GM21737 (cell line): ENCODE results near the gene MGAT5B.

Source experiments
- ATAC-seq: cut with Tn5 transposase; IDR thresholded peaks from one replicate; pipeline ENCODE4 v1.9.1; 2021; ENCODE audit warnings: mild to moderate bottlenecking, moderate library complexity; ENCODE audit not compliant: unreplicated experiment

Gene MGAT5B

GRCh38 chr17:76924345-76925342, 56.4 kb downstream of the MGAT5B start:
- no peak for ATAC-seq

DNA sequence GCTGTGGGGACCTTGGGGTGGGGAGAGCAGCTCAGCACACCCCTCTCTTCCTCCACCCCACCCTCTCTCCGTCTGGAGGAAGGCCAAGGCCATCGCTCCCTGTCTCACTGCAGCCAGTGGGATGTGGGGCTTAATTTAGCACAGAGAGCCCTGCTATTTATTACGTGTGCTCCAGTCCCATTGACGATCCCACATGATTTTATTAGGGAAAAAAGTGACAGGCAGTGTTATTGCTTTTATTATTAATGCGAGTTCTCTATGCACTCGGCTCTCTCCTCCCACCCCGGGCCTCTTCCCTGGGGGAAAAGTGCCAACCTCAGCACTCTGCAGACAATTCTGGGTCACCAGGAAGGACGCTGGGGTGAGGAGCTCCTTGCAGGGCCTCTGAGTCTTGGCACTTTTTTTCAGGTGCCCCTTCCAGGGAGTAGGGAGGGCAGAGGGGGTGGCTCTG, 57.3 kb downstream of the MGAT5B start:
- ATAC-seq = no peak

- ATAC-seq = no peak
Measured at GRCh38 chr17:76926237-76926866, 58.1 kb downstream of the MGAT5B start.

DNA sequence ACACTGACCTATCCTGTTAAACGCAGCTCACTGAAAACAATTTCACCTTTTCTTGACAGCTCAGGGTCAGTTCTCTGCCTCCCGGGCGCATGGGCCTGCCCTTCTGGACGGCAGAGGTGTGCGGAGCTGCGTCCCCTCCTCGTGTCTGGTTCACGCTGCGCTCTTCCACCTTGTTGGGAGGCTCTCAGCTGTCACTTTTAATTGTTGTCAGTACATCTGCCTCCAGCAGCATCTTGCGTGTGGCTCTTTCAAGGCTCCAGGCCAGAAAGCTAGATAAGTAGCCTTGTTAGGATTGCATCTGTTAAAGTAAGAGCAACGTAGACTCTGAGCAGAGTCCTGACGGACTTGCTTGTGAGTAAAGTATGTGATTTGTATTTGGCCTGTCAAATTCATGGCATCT, 59.4 kb downstream of the MGAT5B start:
- ATAC-seq = no peak

DNA sequence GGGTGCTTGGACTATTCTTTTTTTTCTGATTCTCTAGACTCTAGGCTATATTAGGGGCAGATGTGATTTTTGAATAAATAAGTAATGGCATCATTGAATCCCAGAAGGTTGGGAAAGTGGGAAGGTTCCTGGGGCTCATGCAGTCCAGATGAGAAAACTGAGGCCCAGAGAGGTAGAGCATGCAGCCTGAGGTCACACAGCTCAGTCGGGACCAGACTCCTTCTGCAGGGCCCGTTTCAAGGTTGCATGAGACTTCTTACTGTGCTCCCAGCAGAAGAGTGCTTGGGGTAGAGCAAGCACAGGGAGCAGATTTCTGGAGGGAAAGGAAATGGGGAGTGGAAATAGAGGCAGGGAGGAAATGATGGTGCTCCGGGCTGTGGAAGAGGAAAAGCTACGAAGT, 59.8 kb downstream of the MGAT5B start:
- no peak for ATAC-seq

- ATAC-seq = no peak
Measured at GRCh38 chr17:76929148-76929547, 60.9 kb downstream of the MGAT5B start.

DNA sequence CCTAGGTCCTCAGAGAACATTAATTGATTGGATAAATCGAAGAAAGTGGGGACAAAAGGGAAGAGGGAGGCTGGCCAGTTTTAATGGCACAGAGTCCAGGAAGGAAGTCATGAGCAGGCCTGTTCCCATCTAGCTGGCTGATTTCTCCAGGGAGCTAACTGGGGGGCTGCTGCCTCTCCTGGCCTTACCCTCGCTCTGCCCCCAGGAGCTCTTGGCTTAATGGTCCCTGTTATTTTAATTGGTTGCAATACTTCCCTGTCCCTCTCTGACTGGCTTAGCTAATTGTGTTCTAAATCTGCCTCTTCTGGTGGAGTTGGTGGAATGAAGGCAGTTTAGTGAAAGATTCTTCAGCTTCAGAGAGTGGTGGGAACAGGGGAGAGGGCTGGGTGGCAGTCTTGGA, 61.4 kb downstream of the MGAT5B start:
- ATAC-seq = no peak

- ATAC-seq = no peak
Measured at GRCh38 chr17:76930107-76930506, 61.9 kb downstream of the MGAT5B start.

GRCh38 chr17:76932402-76933333, 64.5 kb downstream of the MGAT5B start:
- ATAC-seq = no peak

DNA sequence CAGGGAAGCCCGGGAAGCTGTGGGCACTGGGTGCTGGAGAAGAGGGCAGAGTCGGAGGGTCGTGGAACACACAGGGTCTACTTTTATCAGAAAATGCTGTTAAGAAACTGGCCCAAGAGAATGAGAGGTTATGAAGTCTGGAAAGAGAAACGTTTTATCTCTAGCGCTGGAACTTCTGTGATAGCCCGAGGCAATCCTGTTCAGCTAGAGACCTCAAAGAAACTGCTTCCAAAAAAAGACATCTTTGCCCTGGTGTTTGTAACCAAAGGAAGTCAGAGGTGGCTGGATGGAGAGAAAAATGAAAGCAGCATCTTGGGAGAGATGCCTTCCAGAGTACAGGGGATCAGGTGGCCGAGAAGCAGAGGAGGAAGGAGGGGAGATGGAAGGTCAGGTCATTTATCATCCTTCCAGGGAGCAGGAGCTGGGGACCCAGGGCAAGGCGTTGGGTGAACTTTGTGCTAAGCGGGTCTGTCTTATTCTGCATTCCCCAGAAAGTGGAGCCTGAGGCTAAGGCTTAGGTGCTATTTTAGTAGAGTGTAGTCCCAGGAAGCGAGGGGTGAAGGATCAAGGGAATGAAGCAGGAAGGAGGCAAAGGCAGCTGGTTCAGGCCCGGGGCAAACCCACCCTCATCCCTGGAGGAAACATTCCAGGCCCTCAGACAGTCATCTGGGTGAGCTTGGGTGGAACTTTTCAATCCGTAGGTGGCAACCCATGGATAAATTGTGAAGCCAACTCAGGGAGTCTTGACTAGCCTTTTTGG, 66.5 kb downstream of the MGAT5B start:
- ATAC-seq = no peak

GRCh38 chr17:76935331-76935730, 67.1 kb downstream of the MGAT5B start:
- ATAC-seq = no peak

GRCh38 chr17:76937238-76937637, 69.0 kb downstream of the MGAT5B start:
- no peak for ATAC-seq

DNA sequence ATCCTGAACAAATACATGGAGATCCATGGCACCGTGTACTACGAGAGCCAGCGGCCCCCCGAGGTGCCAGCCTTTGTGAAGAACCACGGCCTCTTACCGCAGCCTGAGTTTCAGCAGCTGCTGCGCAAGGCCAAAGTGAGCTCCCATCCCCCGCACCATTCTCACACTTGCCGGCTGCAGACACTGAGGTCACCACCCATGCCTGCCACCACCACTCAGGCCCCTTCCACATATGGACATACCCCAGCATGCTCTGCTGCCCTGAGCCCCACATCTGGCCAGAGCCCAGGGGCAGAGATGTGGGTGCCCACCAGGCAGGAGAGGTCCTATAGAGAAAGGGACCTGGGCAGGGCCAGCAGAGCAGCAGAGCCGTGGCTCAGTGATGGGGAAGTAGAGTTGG, 69.8 kb downstream of the MGAT5B start:
- no peak for ATAC-seq

DNA sequence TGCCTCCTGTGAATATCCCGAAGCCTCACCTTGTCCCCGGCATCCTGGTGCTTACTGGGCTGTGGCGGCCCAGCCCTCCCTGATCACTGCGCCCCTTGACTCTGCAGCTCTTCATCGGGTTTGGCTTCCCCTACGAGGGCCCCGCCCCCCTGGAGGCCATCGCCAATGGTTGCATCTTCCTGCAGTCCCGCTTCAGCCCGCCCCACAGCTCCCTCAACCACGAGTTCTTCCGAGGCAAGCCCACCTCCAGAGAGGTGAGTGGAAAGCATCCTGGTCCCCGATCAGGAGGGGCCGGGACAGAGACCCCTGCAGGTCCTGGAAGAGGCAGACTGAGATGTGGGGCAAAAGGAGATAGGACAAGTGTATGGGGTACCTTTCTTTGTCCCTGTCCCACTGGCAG, 72.1 kb downstream of the MGAT5B start:
- ATAC-seq = no peak

DNA sequence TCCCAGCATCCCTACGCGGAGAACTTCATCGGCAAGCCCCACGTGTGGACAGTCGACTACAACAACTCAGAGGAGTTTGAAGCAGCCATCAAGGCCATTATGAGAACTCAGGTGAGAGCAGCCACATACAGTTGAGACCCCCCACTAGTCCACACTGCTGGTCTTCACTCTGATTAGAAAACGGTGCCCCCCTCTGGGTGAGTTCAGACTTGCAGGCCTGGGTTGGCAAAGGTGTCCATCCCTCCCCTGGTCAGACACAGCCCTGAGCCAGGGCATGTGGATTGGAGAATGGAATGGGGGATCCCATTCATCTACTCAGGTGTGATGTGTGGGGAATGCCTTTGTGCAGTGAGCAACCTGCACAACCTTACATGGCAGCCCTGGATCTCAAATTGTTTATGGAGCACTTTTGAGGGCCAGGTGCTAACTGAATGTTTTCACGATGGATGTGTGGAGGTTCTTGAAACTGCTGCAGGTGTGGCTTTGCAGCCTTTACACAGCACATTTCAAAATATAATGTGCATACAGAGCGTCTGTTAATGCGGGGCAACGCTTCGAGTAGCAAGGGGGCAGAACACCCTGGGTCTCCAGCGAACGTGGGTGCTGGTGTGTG, 72.6 kb downstream of the MGAT5B start:
- ATAC-seq = no peak

DNA sequence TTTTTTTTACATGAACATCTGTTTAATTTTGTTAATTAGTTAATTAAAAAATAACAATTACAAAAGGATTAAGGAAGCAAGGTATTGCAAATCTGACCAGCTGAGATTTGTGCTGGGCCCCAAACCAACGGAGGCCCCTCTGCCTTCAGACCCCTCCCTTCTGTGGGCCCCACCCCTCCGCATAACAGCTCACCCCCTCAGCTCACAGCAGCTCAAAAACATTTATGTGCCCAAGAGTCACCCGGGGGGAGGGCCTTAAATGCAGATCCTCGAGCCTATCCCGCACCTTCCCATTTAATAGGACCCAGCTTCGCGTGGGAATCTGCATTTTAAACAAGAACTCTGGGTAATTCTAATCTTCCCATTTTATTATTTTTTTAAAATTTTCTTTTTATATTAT, 75.0 kb downstream of the MGAT5B start:
- ATAC-seq = no peak

DNA sequence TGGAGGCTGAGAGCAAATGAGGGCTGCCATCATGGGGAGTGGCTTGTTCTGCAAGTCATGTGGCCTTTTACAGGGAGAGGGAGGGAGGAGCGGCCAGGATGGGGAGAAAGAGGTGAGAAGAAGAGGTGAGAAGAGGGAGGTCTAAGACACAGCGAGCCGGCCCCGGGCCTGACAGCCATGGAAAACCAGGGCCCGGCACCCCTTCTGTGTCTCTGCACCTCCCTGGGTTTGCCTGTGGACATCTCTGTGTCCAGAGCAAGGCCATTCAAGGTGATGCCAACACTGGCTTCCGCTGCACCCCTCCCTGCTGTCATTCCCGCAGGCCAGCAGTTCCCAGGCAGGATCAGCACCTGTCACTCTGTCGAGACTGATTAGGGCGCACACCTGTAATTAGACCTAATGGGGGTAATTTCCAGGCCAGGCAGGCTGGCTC, 75.6 kb downstream of the MGAT5B start:
- no peak for ATAC-seq

DNA sequence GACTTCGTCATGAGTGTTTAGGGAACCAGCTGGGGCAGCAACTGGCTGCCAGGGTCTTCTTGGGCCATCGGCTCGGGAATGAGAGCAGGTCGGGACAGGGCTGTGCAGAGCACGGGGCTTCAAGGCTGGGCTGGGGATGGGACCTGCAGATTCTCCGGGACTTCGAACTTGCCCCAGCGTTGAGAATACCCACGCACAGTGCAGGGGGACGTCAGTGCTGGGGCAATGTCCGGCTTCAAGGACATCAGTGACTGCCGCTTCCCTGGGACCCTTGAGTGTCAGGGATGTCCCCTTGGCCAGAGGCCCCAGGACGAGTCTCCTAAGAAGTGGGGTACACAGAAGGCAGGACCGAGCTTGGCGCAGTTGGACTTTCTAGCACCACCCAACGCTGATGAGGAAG, 76.3 kb downstream of the MGAT5B start:
- no peak for ATAC-seq

DNA sequence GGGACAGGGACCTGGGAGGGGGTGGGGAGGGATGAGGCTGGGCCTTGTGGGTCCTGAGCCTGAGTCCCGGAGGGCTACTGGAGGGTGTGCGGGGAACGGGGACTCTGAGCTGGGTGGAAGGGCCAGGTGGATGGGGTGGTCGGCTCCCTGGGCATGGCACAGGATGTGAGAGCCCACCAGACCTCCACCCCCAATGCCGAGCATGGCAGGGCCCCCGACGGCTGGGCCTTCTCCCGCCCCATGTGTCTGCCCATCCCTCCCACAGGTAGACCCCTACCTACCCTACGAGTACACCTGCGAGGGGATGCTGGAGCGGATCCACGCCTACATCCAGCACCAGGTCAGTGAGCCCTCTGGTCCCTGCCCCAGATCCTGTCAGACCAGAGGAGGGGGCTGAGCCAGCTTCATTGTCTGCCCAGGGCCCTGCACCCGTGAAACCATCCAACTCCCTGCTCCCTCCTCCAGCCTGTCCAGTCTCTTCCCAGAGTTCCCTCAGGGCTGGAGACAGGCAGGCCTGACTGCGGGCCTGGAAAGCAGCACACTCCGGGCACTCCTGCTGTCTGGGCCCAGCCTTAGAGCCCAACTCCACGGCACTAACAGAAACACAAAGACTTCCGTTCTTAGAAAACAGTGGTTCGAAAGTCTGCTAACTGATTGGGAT, 78.0 kb downstream of the MGAT5B start:
- ATAC-seq = no peak
